Bronchial epithelial cell (primary cell): ENCODE measurements around the gene PLEKHJ1. TPM values are rescaled to one million over a fixed set of nuclear protein-coding genes. Genes with fewer than 3 reads are reported as not detected.

Experiments
- DNase-seq: peaks from one replicate; pipeline ENCODE4 v3.0.0-alpha.2; 2010; ENCODE audit warnings: low read depth
- FAIRE-seq: peaks from 2 replicates; lab custom pipeline; 2011; peaks lifted over from hg19 to GRCh38; lab: Jason Lieb, UNC
- H3K27me3 ChIP-seq: 2 replicates; pipeline ENCODE4 v1.5.1; 2011; ENCODE audit warnings: low read length; ENCODE audit not compliant: control insufficient read depth, insufficient read depth
- H3K36me3 ChIP-seq: 2 replicates; pipeline ENCODE4 v1.5.1; 2011; ENCODE audit warnings: low read length; ENCODE audit not compliant: control insufficient read depth, insufficient read depth
- H3K4me3 ChIP-seq: 2 replicates; pipeline ENCODE4 v1.5.1; 2011; ENCODE audit warnings: mild to moderate bottlenecking, low read depth, low read length, control low read depth
- CTCF ChIP-seq: IDR thresholded peaks from 2 replicates; pipeline ENCODE4 v1.5.1; 2011; ENCODE audit warnings: mild to moderate bottlenecking, moderate library complexity, low read length, control low read depth, inconsistent platforms; ENCODE audit not compliant: insufficient read depth, severe bottlenecking
- total RNA-seq: library from RNA; depleted of rRNA; stranded (reverse); fragments of >200 nt; gene quantifications from 2 replicates; pipeline ENCODE4 v1.2.1, GENCODE V29; 2014

Gene PLEKHJ1
- total RNA-seq, 1 donor from 2014 or later: 59.8 TPM

GRCh38 chr19:2246801-2247361 lies 10.8 kb upstream of the PLEKHJ1 start:
- TF ChIP-seq CTCF: no peak
- no peak overlapping the region for H3K4me3 ChIP-seq
- DNase-seq (no peak), FAIRE-seq (no peak)
- peaks cover 40% of the 10 kb centered on the region for H3K36me3 ChIP-seq
- peaks cover 14% of the 10 kb centered on the region for H3K27me3 ChIP-seq

- Histone ChIP-seq H3K27me3 (peaks cover 10% of the 10 kb centered on the region), H3K4me3 (no peak overlapping the region), H3K36me3 (peaks cover 42% of the 10 kb centered on the region)
- TF ChIP-seq CTCF: no peak
- FAIRE-seq: no peak
- no peak for DNase-seq
These were observed 10.0 kb upstream of the PLEKHJ1 start for GRCh38 chr19:2246014-2246620.

GRCh38 chr19:2245273-2245672 lies 9.1 kb upstream of the PLEKHJ1 start:
- TF ChIP-seq CTCF: no peak
- Histone ChIP-seq H3K27me3 (peaks cover 6% of the 10 kb centered on the region), H3K36me3 (peaks cover 42% of the 10 kb centered on the region), H3K4me3 (no peak overlapping the region)
- no peak for DNase-seq
- no peak for FAIRE-seq

GRCh38 chr19:2244486-2244885 lies 8.4 kb upstream of the PLEKHJ1 start:
- no peak for DNase-seq

GRCh38 chr19:2244125-2244411 lies 7.9 kb upstream of the PLEKHJ1 start:
- no peak for TF ChIP-seq CTCF
- no peaks in the 10 kb centered on the region for H3K27me3 ChIP-seq
- peaks cover 42% of the 10 kb centered on the region for H3K36me3 ChIP-seq
- FAIRE-seq (no peak), DNase-seq (no peak)
- no peak overlapping the region for H3K4me3 ChIP-seq

More at GRCh38 chr19:2244486-2244885, 8.4 kb upstream of the PLEKHJ1 start:
- Histone ChIP-seq H3K36me3 (peaks cover 42% of the 10 kb centered on the region), H3K27me3 (no peaks in the 10 kb centered on the region), H3K4me3 (no peak overlapping the region)
- FAIRE-seq: no peak
- no peak for TF ChIP-seq CTCF
